Upper lobe of left lung (tissue), 4 donors: ENCODE results near the gene PRKAR2B.

Source experiments
- CTCF ChIP-seq, 6 experiments: fragments of 450-650 bp in 4 of 6; fragments of 200-600 bp in 2 of 6; sonication (generic) in 2 of 6; IDR thresholded peaks; one replicate each; pipeline ENCODE4 v1.5.1; 2016 to 2019; ENCODE audit warnings: antibody characterized with exemption in 6 of 6
- POLR2A ChIP-seq, 4 donors: fragments of 450-650 bp; IDR thresholded peaks; one replicate each; pipeline ENCODE4 v1.5.1; 2016 to 2017; ENCODE audit warnings: antibody characterized with exemption in 4 of 4, mild to moderate bottlenecking in 2 of 4

GRCh38 chr7:107012691-107013090, 31.8 kb upstream of the PRKAR2B start:
- TF ChIP-seq POLR2A (IDR thresholded peaks at IDR 0.05) (no peak), CTCF (IDR thresholded peaks at IDR 0.05) (no peak)
